PC-9 (cell line): ENCODE data around the gene KRTAP5-5.
"Not testable (repeated sequence)": the region's sequence is repeated elsewhere in the genome, so short reads cannot be mapped to it uniquely, and the experiment has no call there.

Experiments
- EZH2 ChIP-seq: fragments of 200-600 bp; sonication (generic); IDR thresholded peaks from 2 replicates; pipeline ENCODE4 v1.8.0; 2017; ENCODE audit warnings: antibody characterized with exemption, low read depth
- TF ChIP-seq, protein P1 (sequence below): fragments of 200-600 bp; sonication (generic); conservative IDR thresholded peaks from 2 replicates; pipeline ENCODE4 v1.6.1; 2017; ENCODE audit warnings: mixed run types, antibody characterized with exemption, mild to moderate bottlenecking, moderate library complexity

DNA sequence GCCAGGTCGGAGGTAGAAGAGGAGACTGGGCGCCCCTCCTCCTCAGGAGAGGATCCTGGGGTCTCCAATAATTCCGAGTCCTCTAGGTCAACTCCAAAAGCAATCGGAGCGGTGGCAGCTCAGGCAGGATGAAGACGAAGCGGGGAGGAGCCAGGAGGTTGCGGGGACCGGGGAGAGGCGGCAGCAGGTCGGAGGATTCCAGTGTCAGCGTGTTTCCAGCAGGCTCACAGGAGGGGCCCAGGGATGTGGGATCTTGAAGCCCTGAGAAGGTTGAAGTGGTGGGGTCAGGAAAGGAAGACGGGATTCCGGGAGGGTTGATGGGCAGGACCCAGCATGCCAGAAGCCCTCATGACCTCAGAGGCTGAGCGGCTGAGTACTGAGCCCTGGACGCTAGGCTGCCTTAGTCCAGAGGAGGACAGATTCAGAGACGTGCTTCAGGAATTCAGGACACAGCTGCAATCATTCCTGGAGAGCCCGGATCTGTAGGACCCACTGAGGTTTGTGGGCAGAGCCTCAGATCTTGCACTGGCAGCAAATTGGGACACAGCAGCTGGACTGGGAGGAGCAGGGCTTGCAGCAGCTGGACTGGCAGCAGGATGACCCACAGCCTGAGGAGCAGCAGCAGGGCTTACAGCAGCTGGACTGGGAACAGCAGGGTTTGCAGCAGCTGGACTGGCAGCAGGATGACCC lies 22.3 kb upstream of the KRTAP5-5 start:
- TF ChIP-seq EZH2, result not testable (repeated sequence)
- TF ChIP-seq, protein P1, sequence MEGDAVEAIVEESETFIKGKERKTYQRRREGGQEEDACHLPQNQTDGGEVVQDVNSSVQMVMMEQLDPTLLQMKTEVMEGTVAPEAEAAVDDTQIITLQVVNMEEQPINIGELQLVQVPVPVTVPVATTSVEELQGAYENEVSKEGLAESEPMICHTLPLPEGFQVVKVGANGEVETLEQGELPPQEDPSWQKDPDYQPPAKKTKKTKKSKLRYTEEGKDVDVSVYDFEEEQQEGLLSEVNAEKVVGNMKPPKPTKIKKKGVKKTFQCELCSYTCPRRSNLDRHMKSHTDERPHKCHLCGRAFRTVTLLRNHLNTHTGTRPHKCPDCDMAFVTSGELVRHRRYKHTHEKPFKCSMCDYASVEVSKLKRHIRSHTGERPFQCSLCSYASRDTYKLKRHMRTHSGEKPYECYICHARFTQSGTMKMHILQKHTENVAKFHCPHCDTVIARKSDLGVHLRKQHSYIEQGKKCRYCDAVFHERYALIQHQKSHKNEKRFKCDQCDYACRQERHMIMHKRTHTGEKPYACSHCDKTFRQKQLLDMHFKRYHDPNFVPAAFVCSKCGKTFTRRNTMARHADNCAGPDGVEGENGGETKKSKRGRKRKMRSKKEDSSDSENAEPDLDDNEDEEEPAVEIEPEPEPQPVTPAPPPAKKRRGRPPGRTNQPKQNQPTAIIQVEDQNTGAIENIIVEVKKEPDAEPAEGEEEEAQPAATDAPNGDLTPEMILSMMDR, result not testable (repeated sequence)
